SH-SY5Y (cell line): ENCODE data around the gene ACER2.

ENCODE experiments used
- GATA2 ChIP-seq: IDR thresholded peaks from 2 replicates; pipeline ENCODE4 v1.6.1; 2011; ENCODE audit warnings: mild to moderate bottlenecking, low read depth, low read length
- GATA3 ChIP-seq: IDR thresholded peaks from 2 replicates; pipeline ENCODE4 v1.6.1; 2011; ENCODE audit warnings: low read depth, mild to moderate bottlenecking, low read length, moderate library complexity

- no peak for TF ChIP-seq GATA2
- TF ChIP-seq GATA3 = no peak
Measured at GRCh38 chr9:19432473-19432872, 23.7 kb downstream of the ACER2 start.
